HCT116 (cell line): ENCODE results near the gene TTYH3. TPM values are rescaled to one million over a fixed set of nuclear protein-coding genes. Genes with fewer than 3 reads are reported as not detected.
"Not testable (repeated sequence)": the region's sequence is repeated elsewhere in the genome, so short reads cannot be mapped to it uniquely, and the experiment has no call there.

Experiments
- ATAC-seq: fragments of 200-7000 bp; cut with Tn5 transposase; 2 replicates; pipeline ENCODE4 v1.9.1; 2020; ENCODE audit warnings: mild to moderate bottlenecking, moderate library complexity
- BruUV-seq: library from RNA; stranded (reverse); fragments of 400-500 nt; replicated peaks from 2 replicates; lab custom pipeline; 2021; lab: Mats Ljungman, UMichigan
- CTCF ChIA-PET: fragments of 300-600 bp; sonication (Branson Sonifier 250); formaldehyde crosslinking; loops from one replicate; lab custom pipeline; 2021; ENCODE audit warnings: antibody characterized with exemption; lab: Charles Lee
- POLR2A ChIA-PET: fragments of 300-600, 350-600 bp; sonication (Branson Sonifier 250); formaldehyde crosslinking; loops from one replicate; lab custom pipeline; 2021; ENCODE audit warnings: antibody characterized with exemption; lab: Charles Lee
- RAD21 ChIA-PET, 2 experiments: fragments of 300-600 bp; sonication (Branson Sonifier 250); formaldehyde crosslinking; loops; one replicate each; lab custom pipeline; 2023; ENCODE audit warnings: low total read pairs in 2 of 2; ENCODE audit not compliant: uncharacterized antibody in 2 of 2, unreplicated experiment in 2 of 2, low non-redundant PET in 1 of 2; lab: Charles Lee
- DNase-seq: peaks from one replicate; pipeline ENCODE4 v3.0.0-alpha.2; 2010; ENCODE audit warnings: low read depth, low spot score
- H2AFZ ChIP-seq: fragments of 200-600 bp; shearing (Covaris generic), sonication (generic); 2 replicates; pipeline ENCODE4 v1.6.1; 2017; ENCODE audit warnings: low read depth, mixed run types, mixed read lengths, antibody characterized with exemption, low read length; ENCODE audit not compliant: poor library complexity, severe bottlenecking
- H3K27ac ChIP-seq: 2 replicates; pipeline ENCODE4 v1.5.1; 2012; ENCODE audit warnings: low read depth, low read length
- H3K27me3 ChIP-seq: fragments of 200-600 bp; sonication (generic); 2 replicates; pipeline ENCODE4 v1.6.1; 2016; ENCODE audit warnings: mixed run types, low read length, mixed read lengths; ENCODE audit not compliant: insufficient read depth
- H3K36me3 ChIP-seq, 2 experiments: fragments of 200-500 bp in 1 of 2; fragments of 200-600 bp in 1 of 2; sonication (Bioruptor generic) in 1 of 2; sonication (generic) in 1 of 2; 2 replicates each; pipeline versions ENCODE4 v1.5.1 to v1.6.1; 2014 to 2016; ENCODE audit warnings: low read length in 2 of 2, inconsistent platforms in 1 of 2, mixed read lengths in 1 of 2, mixed run types in 1 of 2; ENCODE audit not compliant: insufficient read depth in 2 of 2, control insufficient read depth in 1 of 2
- H3K4me1 ChIP-seq, 2 experiments: fragments of 200-600 bp in 1 of 2; sonication (generic) in 1 of 2; 2 replicates each; pipeline versions ENCODE4 v1.5.1 to v1.6.1; 2012 to 2017; ENCODE audit warnings: low read length in 2 of 2, inconsistent platforms in 1 of 2, mild to moderate bottlenecking in 1 of 2, mixed read lengths in 1 of 2, mixed run types in 1 of 2, moderate library complexity in 1 of 2; ENCODE audit not compliant: insufficient read depth in 2 of 2, control insufficient read depth in 1 of 2
- H3K4me2 ChIP-seq: fragments of 200-600 bp; sonication (generic); 2 replicates; pipeline ENCODE4 v1.6.1; 2017; ENCODE audit warnings: mixed run types, low read length, mixed read lengths
- H3K4me3 ChIP-seq, 2 experiments: fragments of 200-600 bp in 1 of 2; sonication (generic) in 1 of 2; replicated peaks in 1 of 2; 2 replicates each; pipeline ENCODE4 v1.5.1; 2011 to 2016; ENCODE audit warnings: low read length in 2 of 2, control low read depth in 1 of 2, low read depth in 1 of 2, mild to moderate bottlenecking in 1 of 2, mixed read lengths in 1 of 2, mixed run types in 1 of 2
- H3K79me2 ChIP-seq: fragments of 200-600 bp; sonication (generic); 2 replicates; pipeline ENCODE4 v1.6.1; 2017; ENCODE audit warnings: mild to moderate bottlenecking, mixed run types, low read length, moderate library complexity, mixed read lengths; ENCODE audit not compliant: insufficient read depth
- H3K9ac ChIP-seq: fragments of 200-600 bp; sonication (generic); 2 replicates; pipeline ENCODE4 v1.6.1; 2016; ENCODE audit warnings: low read length, mixed read lengths
- H3K9me2 ChIP-seq: fragments of 200-600 bp; sonication (generic), shearing (Covaris generic); 2 replicates; pipeline ENCODE4 v1.6.1; 2017; ENCODE audit warnings: mixed run types, mild to moderate bottlenecking, moderate library complexity; ENCODE audit not compliant: insufficient read depth
- H3K9me3 ChIP-seq, 2 experiments: fragments of 200-500 bp in 1 of 2; fragments of 200-600 bp in 1 of 2; sonication (Bioruptor generic) in 1 of 2; sonication (generic) in 1 of 2; 2 replicates each; pipeline ENCODE4 v1.6.1; 2014 to 2017; ENCODE audit warnings: low read length in 2 of 2, mixed read lengths in 2 of 2, inconsistent platforms in 1 of 2, low read depth in 1 of 2, mild to moderate bottlenecking in 1 of 2, mixed run types in 1 of 2, moderate library complexity in 1 of 2; ENCODE audit not compliant: control insufficient read depth in 1 of 2, insufficient read depth in 1 of 2
- H4K20me1 ChIP-seq: fragments of 200-600 bp; sonication (generic), shearing (Covaris generic); 2 replicates; pipeline ENCODE4 v1.6.1; 2017; ENCODE audit warnings: mixed run types, mild to moderate bottlenecking, moderate library complexity; ENCODE audit not compliant: insufficient read depth
- CBX3 ChIP-seq: IDR thresholded peaks from 2 replicates; pipeline ENCODE4 v1.6.1; 2012; ENCODE audit warnings: low read depth
- ELF1 ChIP-seq: IDR thresholded peaks from 2 replicates; pipeline ENCODE4 v1.6.1; 2012; ENCODE audit warnings: low read depth, borderline replicate concordance
- FOSL1 ChIP-seq: IDR thresholded peaks from 2 replicates; pipeline ENCODE4 v1.6.1; 2012; ENCODE audit warnings: low read depth
- RAD21 ChIP-seq: IDR thresholded peaks from 2 replicates; pipeline ENCODE4 v1.6.1; 2012; ENCODE audit warnings: low read depth, mild to moderate bottlenecking
- SIN3A ChIP-seq: IDR thresholded peaks from 2 replicates; pipeline ENCODE4 v1.6.1; 2012; ENCODE audit warnings: low read depth
- SP1 ChIP-seq: IDR thresholded peaks from 2 replicates; pipeline ENCODE4 v1.6.1; 2012; ENCODE audit warnings: low read depth
- intact Hi-C: fragments of 100-400 bp; cut with micrococcal nuclease; formaldehyde crosslinking; loops from 2 replicates; pipeline ENCODE4 v1.10.0; 2022
- total RNA-seq: library from RNA; stranded (reverse); gene quantifications from one replicate; pipeline ENCODE4 v1.2.1, GENCODE V29; 2021; ENCODE audit not compliant: unreplicated experiment
- TF ChIP-seq, protein P1 (sequence below): IDR thresholded peaks from 2 replicates; pipeline ENCODE4 v1.6.1; 2012
- TF ChIP-seq, protein P2 (sequence below): IDR thresholded peaks from 2 replicates; pipeline ENCODE4 v1.6.1; 2012
- TF ChIP-seq, protein P3 (sequence below), 3 experiments: fragments of 200-600 bp in 1 of 3; sonication (generic) in 1 of 3; IDR thresholded peaks in 2 of 3; conservative IDR thresholded peaks in 1 of 3; 2 replicates each; pipeline ENCODE4 v1.5.1; 2012 to 2017; ENCODE audit warnings: low read depth in 2 of 3, low read length in 2 of 3, antibody characterized with exemption in 1 of 3, borderline replicate concordance in 1 of 3, control low read depth in 1 of 3, mild to moderate bottlenecking in 1 of 3, mixed read lengths in 1 of 3, mixed run types in 1 of 3, moderate library complexity in 1 of 3; ENCODE audit not compliant: insufficient read depth in 1 of 3

Gene TTYH3
- total RNA-seq, 1 experiment from 2014 or later: 40.3 TPM

DNA sequence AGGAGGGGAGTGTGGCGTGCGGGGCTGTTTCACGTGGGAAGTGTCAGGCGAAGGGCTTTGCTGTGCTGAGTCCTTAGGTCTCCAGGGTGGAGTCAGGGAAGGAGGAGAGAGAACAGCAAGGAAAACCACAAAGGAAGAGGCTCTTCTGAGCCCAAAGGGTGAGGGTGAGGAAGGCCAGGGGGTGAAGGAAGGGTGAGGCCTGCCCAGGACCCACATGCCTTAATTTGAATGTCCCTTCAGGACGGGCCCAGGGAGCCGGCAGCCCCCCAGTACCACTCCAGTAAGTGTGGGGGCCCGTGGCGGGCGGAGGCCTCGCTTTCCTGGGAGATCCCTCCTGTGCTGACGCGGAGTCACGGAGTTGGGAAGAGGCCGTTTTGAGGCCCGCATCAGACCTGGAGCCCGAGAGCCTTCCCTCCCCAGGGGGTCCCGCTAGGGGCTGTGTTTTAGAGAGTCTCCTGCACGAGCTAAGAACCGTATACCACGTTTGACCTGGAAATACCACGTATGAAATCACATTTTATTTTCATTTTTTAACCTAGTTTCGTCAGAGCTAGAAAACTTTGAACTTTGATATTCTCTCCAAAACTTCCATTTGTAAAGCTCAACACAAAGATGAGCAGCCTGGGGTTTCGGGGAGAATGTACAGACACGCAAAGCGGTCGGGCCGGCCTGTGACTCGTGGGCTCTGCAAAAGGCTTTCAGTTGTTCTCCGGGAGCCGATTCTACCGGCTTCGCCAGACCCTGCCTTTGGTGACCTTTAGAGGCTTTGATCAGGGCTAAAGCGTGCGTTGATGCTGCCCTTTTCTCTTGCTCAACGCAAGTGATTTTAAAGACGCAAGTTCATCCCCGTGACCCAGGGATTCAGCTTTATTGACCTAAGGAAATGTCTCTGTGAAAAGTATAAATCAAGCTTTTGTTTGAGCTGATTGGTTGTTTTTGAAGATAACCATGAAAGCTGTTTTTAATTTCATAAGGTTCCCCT is 23.6 kb upstream of the TTYH3 start (continued):
- TF ChIP-seq FOSL1: no peak
- no peak for TF ChIP-seq SP1
- TF ChIP-seq, protein P1, sequence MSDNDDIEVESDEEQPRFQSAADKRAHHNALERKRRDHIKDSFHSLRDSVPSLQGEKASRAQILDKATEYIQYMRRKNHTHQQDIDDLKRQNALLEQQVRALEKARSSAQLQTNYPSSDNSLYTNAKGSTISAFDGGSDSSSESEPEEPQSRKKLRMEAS: no peak
- no peak for TF ChIP-seq SIN3A
- no peak for TF ChIP-seq ELF1
- TF ChIP-seq RAD21: no peak

DNA sequence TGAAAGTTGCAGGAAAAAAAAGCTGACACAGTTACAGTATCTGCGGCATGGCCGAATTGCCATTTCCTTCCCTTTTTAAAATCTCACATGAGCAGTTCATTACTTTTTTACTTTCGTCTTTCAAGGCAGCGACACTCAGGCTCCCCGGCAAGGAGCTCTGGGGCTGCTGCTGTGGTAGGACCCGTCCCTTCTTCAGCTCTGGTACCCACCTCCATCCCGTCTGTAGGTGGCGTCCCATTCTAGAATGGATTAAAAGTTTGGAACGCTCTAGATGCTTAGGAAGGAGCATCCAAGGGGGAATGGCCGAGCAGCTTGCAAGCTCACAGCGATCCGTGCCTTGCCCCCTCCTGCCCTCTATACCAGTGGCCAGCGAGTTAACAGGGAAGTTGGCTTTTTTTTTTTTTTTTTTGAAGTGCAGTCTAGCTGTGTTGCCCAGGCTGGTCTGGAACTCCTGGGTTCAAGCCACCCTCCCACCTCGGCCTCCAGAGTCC is 22.8 kb upstream of the TTYH3 start:
- ChIA-PET CTCF (interaction anchor here (0.7 to 0.8 kb wide), 2 partner anchors 13 to 101 kb away, joined by 3 to 4 read pairs; no protein-coding TSS in a partner anchor), POLR2A (no interaction called here), RAD21 (no interaction called here)
- H3K4me1 ChIP-seq: peaks cover 3 to 11% of the 10 kb centered on the region in 2 experiments; a peak in 3 of 4 replicates
- intact Hi-C loops: no loop called here
- H3K4me3 ChIP-seq: no peak overlapping the region
- TF ChIP-seq, protein P2, sequence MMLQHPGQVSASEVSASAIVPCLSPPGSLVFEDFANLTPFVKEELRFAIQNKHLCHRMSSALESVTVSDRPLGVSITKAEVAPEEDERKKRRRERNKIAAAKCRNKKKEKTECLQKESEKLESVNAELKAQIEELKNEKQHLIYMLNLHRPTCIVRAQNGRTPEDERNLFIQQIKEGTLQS: no peak
- TF ChIP-seq, protein P1: no peak
- TF ChIP-seq, protein P3, sequence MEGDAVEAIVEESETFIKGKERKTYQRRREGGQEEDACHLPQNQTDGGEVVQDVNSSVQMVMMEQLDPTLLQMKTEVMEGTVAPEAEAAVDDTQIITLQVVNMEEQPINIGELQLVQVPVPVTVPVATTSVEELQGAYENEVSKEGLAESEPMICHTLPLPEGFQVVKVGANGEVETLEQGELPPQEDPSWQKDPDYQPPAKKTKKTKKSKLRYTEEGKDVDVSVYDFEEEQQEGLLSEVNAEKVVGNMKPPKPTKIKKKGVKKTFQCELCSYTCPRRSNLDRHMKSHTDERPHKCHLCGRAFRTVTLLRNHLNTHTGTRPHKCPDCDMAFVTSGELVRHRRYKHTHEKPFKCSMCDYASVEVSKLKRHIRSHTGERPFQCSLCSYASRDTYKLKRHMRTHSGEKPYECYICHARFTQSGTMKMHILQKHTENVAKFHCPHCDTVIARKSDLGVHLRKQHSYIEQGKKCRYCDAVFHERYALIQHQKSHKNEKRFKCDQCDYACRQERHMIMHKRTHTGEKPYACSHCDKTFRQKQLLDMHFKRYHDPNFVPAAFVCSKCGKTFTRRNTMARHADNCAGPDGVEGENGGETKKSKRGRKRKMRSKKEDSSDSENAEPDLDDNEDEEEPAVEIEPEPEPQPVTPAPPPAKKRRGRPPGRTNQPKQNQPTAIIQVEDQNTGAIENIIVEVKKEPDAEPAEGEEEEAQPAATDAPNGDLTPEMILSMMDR (IDR thresholded peaks at IDR 0.05 in 2 of 3, conservative IDR thresholded peaks at IDR 0.05 in 1 of 3; ENCODE audit: borderline replicate concordance in 1 of 3, insufficient read depth in 1 of 3, low read depth in 2 of 3, low read length in 2 of 3): peak in 2 of 3 experiments; percentile 50 to 52; a peak in 4 of 6 replicates
- no peak for TF ChIP-seq CBX3
- no peaks in the 10 kb centered on the region for H3K27me3 ChIP-seq
- no peaks in the 10 kb centered on the region for H3K36me3 ChIP-seq
- no peak overlapping the region for H3K9ac ChIP-seq
- DNase-seq: peak; percentile 16
- ATAC-seq: peak; percentile 58
- H3K79me2 ChIP-seq: no peaks in the 10 kb centered on the region
- H3K27ac ChIP-seq: no peak overlapping the region
- H3K4me2 ChIP-seq: no peak overlapping the region
- H4K20me1 ChIP-seq: no peaks in the 10 kb centered on the region
- no peaks in the 10 kb centered on the region for H3K9me3 ChIP-seq
- H2AFZ ChIP-seq: no peak overlapping the region
- BruUV-seq: no TSS peak
- no peaks in the 10 kb centered on the region for H3K9me2 ChIP-seq

DNA sequence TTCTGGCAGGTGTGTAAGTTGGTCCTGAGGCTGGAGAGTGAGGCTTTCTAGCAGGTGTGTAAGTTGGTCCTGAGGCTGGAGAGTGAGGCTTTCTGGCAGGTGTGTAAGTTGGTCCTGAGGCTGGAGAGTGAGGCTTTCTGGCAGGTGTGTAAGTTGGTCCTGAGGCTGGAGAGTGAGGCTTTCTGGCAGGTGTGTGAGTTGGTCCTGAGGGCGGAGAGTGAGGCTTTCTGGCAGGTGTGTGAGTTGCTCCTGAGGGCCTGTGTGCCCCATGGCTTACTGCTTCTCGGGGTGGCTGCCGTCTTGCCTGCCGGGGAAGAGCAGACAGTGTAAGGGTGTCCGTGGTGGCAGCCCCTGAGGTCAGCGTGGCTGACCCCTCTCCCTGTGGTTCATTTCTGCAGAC is 22.1 kb upstream of the TTYH3 start:
- H2AFZ ChIP-seq, ATAC-seq, H3K9me3 ChIP-seq, H4K20me1 ChIP-seq, H3K9ac ChIP-seq, CTCF ChIA-PET, H3K36me3 ChIP-seq, H3K9me2 ChIP-seq, POLR2A ChIA-PET, BruUV-seq, RAD21 ChIA-PET, H3K4me3 ChIP-seq, intact Hi-C loops, H3K27ac ChIP-seq, H3K79me2 ChIP-seq, H3K4me2 ChIP-seq, H3K27me3 ChIP-seq, DNase-seq: not testable (repeated sequence)
- peaks cover 3 to 11% of the 10 kb centered on the region in 2 experiments; a peak in 3 of 4 replicates for H3K4me1 ChIP-seq
